HepG2 (cell line): ENCODE data around the gene AMBRA1. TPM values are rescaled to one million over a fixed set of nuclear protein-coding genes. Genes with fewer than 3 reads are reported as not detected.

ENCODE experiments used
- CENPT ChIP-seq: sonication (generic); formaldehyde crosslinking; IDR thresholded peaks from 2 replicates; pipeline ENCODE4 v1.8.0; 2022; ENCODE audit warnings: low read depth, mild to moderate bottlenecking, moderate library complexity, missing genetic modification reagents
- ELF3 ChIP-seq: IDR thresholded peaks from 2 replicates; pipeline ENCODE4 v1.6.1; 2016; ENCODE audit warnings: missing genetic modification reagents, missing compliant biosample characterization
- ESRRA ChIP-seq: sonication (generic); formaldehyde crosslinking; IDR thresholded peaks from 2 replicates; pipeline ENCODE4 v1.5.1; 2020; ENCODE audit warnings: mild to moderate bottlenecking, low read depth, missing genetic modification reagents
- GTF3A ChIP-seq: sonication (generic); formaldehyde crosslinking; conservative IDR thresholded peaks from 2 replicates; pipeline ENCODE4 v1.4.0; 2020; ENCODE audit warnings: mild to moderate bottlenecking, missing genetic modification reagents
- KLF12 ChIP-seq: sonication (generic); formaldehyde crosslinking; IDR thresholded peaks from 2 replicates; pipeline ENCODE4 v1.4.0; 2020; ENCODE audit warnings: missing genetic modification reagents, borderline replicate concordance
- MEIS2 ChIP-seq: sonication (generic); formaldehyde crosslinking; IDR thresholded peaks from 2 replicates; pipeline ENCODE4 v1.9.0; 2021; ENCODE audit warnings: mild to moderate bottlenecking, missing genetic modification reagents
- PHF5A ChIP-seq: IDR thresholded peaks from one replicate; pipeline ENCODE4 v1.6.1; 2018; ENCODE audit warnings: low read depth, missing genetic modification reagents; ENCODE audit not compliant: unreplicated experiment
- PHF8 ChIP-seq: sonication (generic); formaldehyde crosslinking; IDR thresholded peaks from 2 replicates; pipeline ENCODE4 v1.5.0; 2020; ENCODE audit warnings: missing genetic modification reagents
- PLRG1 ChIP-seq: fragments of 450-650 bp; conservative IDR thresholded peaks from 2 replicates; pipeline ENCODE4 v1.6.1; 2016
- PRDM4 ChIP-seq: sonication (generic); formaldehyde crosslinking; IDR thresholded peaks from 2 replicates; pipeline ENCODE4 v1.9.0; 2021; ENCODE audit warnings: missing genetic modification reagents, borderline replicate concordance
- REPIN1 ChIP-seq: sonication (generic); formaldehyde crosslinking; IDR thresholded peaks from 2 replicates; pipeline ENCODE4 v1.8.0; 2022; ENCODE audit warnings: missing genetic modification reagents, low read depth, mild to moderate bottlenecking, borderline replicate concordance
- TBL1XR1 ChIP-seq: fragments of 150-350 bp; IDR thresholded peaks from 2 replicates; pipeline ENCODE4 v1.6.1; 2014; ENCODE audit warnings: borderline replicate concordance, low read length; ENCODE audit not compliant: partially characterized antibody
- ZFP36 ChIP-seq: fragments of 150-350 bp; IDR thresholded peaks from 2 replicates; pipeline ENCODE4 v1.6.1; 2018; ENCODE audit warnings: borderline replicate concordance, low read length, low read depth; ENCODE audit not compliant: partially characterized antibody
- ZMAT3 ChIP-seq: sonication (generic); formaldehyde crosslinking; conservative IDR thresholded peaks from 2 replicates; pipeline ENCODE4 v1.7.0; 2021; ENCODE audit warnings: missing genetic modification reagents
- ZNF18 ChIP-seq: sonication (generic); formaldehyde crosslinking; IDR thresholded peaks from 2 replicates; pipeline ENCODE4 v1.8.0; 2022; ENCODE audit warnings: mild to moderate bottlenecking, missing genetic modification reagents; ENCODE audit not compliant: insufficient replicate concordance
- ZNF225 ChIP-seq: sonication (generic); formaldehyde crosslinking; IDR thresholded peaks from 2 replicates; pipeline ENCODE4 v1.4.0; 2020; ENCODE audit warnings: mild to moderate bottlenecking, missing genetic modification reagents
- ZNF263 ChIP-seq: sonication (generic); formaldehyde crosslinking; IDR thresholded peaks from 2 replicates; pipeline ENCODE4 v1.4.0; 2020; ENCODE audit warnings: missing genetic modification reagents
- ZNF292 ChIP-seq: sonication (generic); formaldehyde crosslinking; IDR thresholded peaks from 2 replicates; pipeline ENCODE4 v1.8.1; 2022; ENCODE audit warnings: mild to moderate bottlenecking, low read depth, missing genetic modification reagents, borderline replicate concordance
- ZNF557 ChIP-seq: sonication (generic); formaldehyde crosslinking; IDR thresholded peaks from 2 replicates; pipeline ENCODE4 v1.4.0; 2020; ENCODE audit warnings: missing genetic modification reagents
- ZNF598 ChIP-seq: sonication (generic); formaldehyde crosslinking; IDR thresholded peaks from 2 replicates; pipeline ENCODE4 v1.5.1; 2020; ENCODE audit warnings: mild to moderate bottlenecking, missing genetic modification reagents, borderline replicate concordance
- ZNF737 ChIP-seq: sonication (generic); formaldehyde crosslinking; IDR thresholded peaks from 2 replicates; pipeline ENCODE4 v1.5.0; 2020; ENCODE audit warnings: missing genetic modification reagents, mild to moderate bottlenecking, borderline replicate concordance
- ZSCAN29 ChIP-seq: sonication (generic); formaldehyde crosslinking; conservative IDR thresholded peaks from 2 replicates; pipeline ENCODE4 v1.4.0; 2020; ENCODE audit warnings: mild to moderate bottlenecking, missing genetic modification reagents
- polyA plus RNA-seq, 8 experiments: library from polyadenylated mRNA; depleted of rRNA in 3 of 8; stranded (reverse) in 7 of 8; unstranded in 1 of 8; fragments of >200 nt; fragmentation: Illumina TruSeq in 4 of 8; extraction: Trizol in 4 of 8; gene quantifications; 2 replicates each; pipeline versions ENCODE4 v1.2.1 to v1.2.3, GENCODE V29; 2011 to 2016; ENCODE audit warnings: low read depth in 4 of 8, missing spikeins in 1 of 8, mixed read lengths in 1 of 8; ENCODE audit not compliant: insufficient read depth in 1 of 8
- total RNA-seq, 5 experiments: library from RNA; depleted of rRNA; stranded (reverse); fragments of >200 nt; fragmentation: Illumina TruSeq; extraction: Trizol; gene quantifications; 2 replicates each; pipeline ENCODE4 v1.2.3, GENCODE V29; 2016; ENCODE audit warnings: low read depth in 1 of 5

Gene AMBRA1
- total and polyA plus RNA-seq, 2 of the 13 experiments (the other 11 are each of a cell fraction or from before 2014, with no cell fraction given), result 15.7 to 26.0 TPM

GRCh38 chr11:46554213-46555147 is 39.3 kb downstream of the AMBRA1 start (continued):
- no peak for TF ChIP-seq ZMAT3 (CRISPR knock-in tag)
- TF ChIP-seq ZNF263 (CRISPR knock-in tag), result no peak
- no peak for TF ChIP-seq ZNF292 (CRISPR knock-in tag)
- no peak for TF ChIP-seq ZNF598 (CRISPR knock-in tag)
- no peak for TF ChIP-seq ZNF225 (CRISPR knock-in tag)
- TF ChIP-seq KLF12 (CRISPR knock-in tag), result no peak
- TF ChIP-seq GTF3A (CRISPR knock-in tag), result no peak
- TF ChIP-seq CENPT (CRISPR knock-in tag), result no peak
- TF ChIP-seq ZNF18, result no peak
- no peak; the same call in 1 of the 2 replicates for TF ChIP-seq MEIS2 (CRISPR knock-in tag)
- TF ChIP-seq ZNF557, result no peak
- TF ChIP-seq ESRRA, result no peak
- TF ChIP-seq PLRG1, result no peak
- no peak for TF ChIP-seq ZFP36
- peak; percentile 92 for TF ChIP-seq ELF3 (CRISPR knock-in tag)
- no peak; the same call in 1 of the 2 replicates for TF ChIP-seq ZSCAN29 (CRISPR knock-in tag)
- TF ChIP-seq PHF8 (CRISPR knock-in tag), result no peak
- no peak for TF ChIP-seq ZNF737 (CRISPR knock-in tag)
- TF ChIP-seq PHF5A, result peak; percentile 79
- peak; percentile 95 for TF ChIP-seq TBL1XR1
- TF ChIP-seq PRDM4 (CRISPR knock-in tag), result no peak
- TF ChIP-seq REPIN1 (CRISPR knock-in tag), result peak; percentile 41
